Small intestine (tissue), 7 donors: ENCODE measurements around the gene C1orf87. TPM values are rescaled to one million over a fixed set of nuclear protein-coding genes. Genes with fewer than 3 reads are reported as not detected.
A peak's percentile ranks its signal among the peaks of the same experiment; 100 is the strongest.
"Not testable (repeated sequence)": the region's sequence is repeated elsewhere in the genome, so short reads cannot be mapped to it uniquely, and the experiment has no call there.

Experiments
- DNase-seq, 2 donors: peaks; one replicate each; pipeline versions ENCODE4 v3.0.0 to v3.0.0-alpha.2; 2013
- FAIRE-seq: peaks from 2 replicates; lab custom pipeline; 2012; peaks lifted over from hg19 to GRCh38; lab: Jason Lieb, UNC
- H3K27ac ChIP-seq, 3 donors: one replicate each; pipeline ENCODE4 v1.5.1; 2013; ENCODE audit warnings: low read length in 2 of 3, mild to moderate bottlenecking in 2 of 3, control low read depth in 1 of 3, inconsistent platforms in 1 of 3, low read depth in 1 of 3, moderate library complexity in 1 of 3
- H3K27me3 ChIP-seq, 3 donors: one replicate each; pipeline ENCODE4 v1.6.1; 2013; ENCODE audit warnings: low read length in 3 of 3, inconsistent platforms in 1 of 3; ENCODE audit not compliant: control insufficient read depth in 3 of 3, insufficient read depth in 3 of 3
- H3K36me3 ChIP-seq, 3 donors: one replicate each; pipeline ENCODE4 v1.6.1; 2013; ENCODE audit warnings: low read length in 3 of 3, inconsistent platforms in 1 of 3, low read depth in 1 of 3, mild to moderate bottlenecking in 1 of 3, moderate library complexity in 1 of 3; ENCODE audit not compliant: control insufficient read depth in 3 of 3, insufficient read depth in 2 of 3
- H3K4me1 ChIP-seq, 3 donors: one replicate each; pipeline ENCODE4 v1.6.1; 2013; ENCODE audit warnings: low read length in 2 of 3, inconsistent platforms in 1 of 3, low read depth in 1 of 3, mild to moderate bottlenecking in 1 of 3, moderate library complexity in 1 of 3; ENCODE audit not compliant: control insufficient read depth in 3 of 3, insufficient read depth in 2 of 3
- H3K4me3 ChIP-seq, 3 donors: one replicate each; pipeline ENCODE4 v1.5.1; 2013; ENCODE audit warnings: low read length in 3 of 3, control low read depth in 1 of 3, inconsistent platforms in 1 of 3, low read depth in 1 of 3, mild to moderate bottlenecking in 1 of 3, moderate library complexity in 1 of 3
- H3K9me3 ChIP-seq, 2 donors: one replicate each; pipeline ENCODE4 v1.6.1; 2013; ENCODE audit warnings: low read depth in 1 of 2, low read length in 1 of 2; ENCODE audit not compliant: control insufficient read depth in 2 of 2, insufficient read depth in 1 of 2
- WGBS, 3 donors: extraction: QIAGEN DNeasy Blood & Tissue Kit; methylation state at CpG; one replicate each; pipeline ENCODE4 v1.1.7; 2013; 5-methylcytosine and 5-hydroxymethylcytosine counted together
- polyA plus RNA-seq, 4 donors: library from polyadenylated mRNA; stranded (reverse) in 3 of 4; unstranded in 1 of 4; fragments of 200-250 nt in 3 of 4; fragments of 120-200 nt in 1 of 4; gene quantifications; one replicate each; pipeline versions ENCODE4 v1.2.1 to v1.2.3, GENCODE V29; 2013
- donor health status: healthy with polysubstance abuse.
- donor health status: control.
- donor health status: control.
- donor health status: Bipolar disorder and iron deficiency.
- donor health status: healthy.

C1orf87 gene
- polyA plus RNA-seq, 4 donors = not detected

- Histone ChIP-seq H3K9me3 (no peaks in the 10 kb centered on the region), H3K4me1 (no peaks in the 10 kb centered on the region), H3K27ac (no peak overlapping the region), H3K4me3 (no peak overlapping the region), H3K27me3 (peaks cover 0 to 6% (median 0%) of the 10 kb centered on the region in 3 donors), H3K36me3 (no peaks in the 10 kb centered on the region)
- 78 to 90% (median 87%) methylated on average over 2 of the region's 2 CpGs for WGBS, 3 donors
- FAIRE-seq (no peak), DNase-seq (no peak)
Measured at GRCh38 chr1:59978511-59978910, 95.1 kb downstream of the C1orf87 start.

DNA sequence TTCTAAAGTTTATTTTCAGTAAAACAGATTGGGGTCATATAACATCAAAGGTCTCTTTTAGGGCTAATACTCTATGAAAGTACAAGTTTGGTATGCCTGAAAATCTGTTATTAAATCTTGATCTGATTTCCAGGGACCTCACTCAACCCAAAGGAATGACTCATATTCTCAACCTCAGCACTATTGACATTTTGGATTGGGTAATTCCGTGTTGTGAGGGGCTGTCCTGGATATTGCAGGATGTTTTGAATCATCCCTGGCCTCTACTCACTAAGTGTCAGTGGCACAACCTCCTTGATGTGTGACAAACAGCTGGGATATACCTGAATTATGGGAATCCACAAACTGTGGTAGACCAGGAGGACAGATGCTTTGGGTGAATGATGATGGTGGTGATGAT is 95.5 kb downstream of the C1orf87 start:
- Histone ChIP-seq H3K27me3 (peaks cover 0 to 6% (median 2%) of the 10 kb centered on the region in 3 donors), H3K27ac (no peak overlapping the region), H3K4me1 (no peaks in the 10 kb centered on the region), H3K9me3 (no peaks in the 10 kb centered on the region), H3K4me3 (no peak overlapping the region), H3K36me3 (no peaks in the 10 kb centered on the region)
- no peak for FAIRE-seq
- WGBS, 3 donors = 45 to 61% (median 56%) methylated on average over 1 of the region's 1 CpG
- DNase-seq = no peak

GRCh38 chr1:59977075-59977410 is 96.5 kb downstream of the C1orf87 start:
- Histone ChIP-seq H3K27me3 (peaks cover 0 to 6% (median 4%) of the 10 kb centered on the region in 3 donors), H3K27ac (no peak overlapping the region), H3K9me3 (no peaks in the 10 kb centered on the region), H3K4me3 (no peak overlapping the region), H3K36me3 (no peaks in the 10 kb centered on the region), H3K4me1 (no peaks in the 10 kb centered on the region)
- no peak for FAIRE-seq
- no peak for DNase-seq
- 73 to 76% (median 74%) methylated on average over 4 of the region's 4 CpGs for WGBS, 3 donors

DNA sequence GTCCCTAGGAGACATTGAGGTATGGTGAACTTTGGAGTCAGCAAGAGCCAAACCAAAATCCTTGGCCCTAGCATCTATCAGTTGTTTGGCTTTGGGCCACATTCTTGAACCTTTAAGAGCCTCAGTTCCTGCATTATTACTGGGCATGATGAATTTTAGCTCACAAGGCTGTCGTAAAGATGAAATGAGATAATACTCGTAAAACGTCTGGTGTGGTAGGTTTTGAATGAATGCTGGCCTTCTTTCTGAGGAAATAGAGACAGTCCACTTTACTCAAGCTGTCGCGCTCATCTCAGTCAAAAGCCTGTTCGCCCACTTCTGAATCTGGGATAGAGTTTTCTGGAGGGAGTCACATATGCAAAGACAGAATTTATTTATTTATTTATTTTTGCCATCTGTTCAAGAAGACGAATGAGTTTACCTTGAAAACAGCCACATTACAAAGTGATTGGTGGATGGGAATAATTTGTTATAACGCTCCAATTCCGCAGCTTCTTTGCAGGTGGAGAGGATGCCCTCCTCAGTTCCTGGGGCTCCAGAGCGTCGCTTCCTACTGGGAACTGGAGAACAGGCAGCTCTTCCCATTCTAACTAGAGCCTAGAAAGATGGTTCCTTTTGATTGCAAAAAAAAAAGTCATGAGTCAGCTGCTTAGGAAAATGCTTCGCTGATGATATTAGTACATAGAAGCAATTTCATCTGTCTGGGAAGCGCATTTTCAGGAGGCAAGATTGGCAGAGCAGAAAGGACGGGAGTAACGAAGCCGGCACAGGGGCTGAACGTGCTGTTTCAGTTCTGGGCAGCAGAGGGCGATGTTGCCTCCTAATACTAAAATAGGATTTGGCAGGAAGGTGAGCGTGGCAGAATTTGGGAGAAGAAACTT is 97.1 kb downstream of the C1orf87 start:
- Histone ChIP-seq H3K27ac (no peak overlapping the region), H3K4me1 (no peaks in the 10 kb centered on the region), H3K9me3 (no peaks in the 10 kb centered on the region), H3K27me3 (peaks cover 0 to 6% (median 4%) of the 10 kb centered on the region in 3 donors), H3K4me3 (no peak overlapping the region), H3K36me3 (no peaks in the 10 kb centered on the region)
- no peak for FAIRE-seq
- DNase-seq = peak; percentile 45 to 72
- WGBS, 3 donors = 22 to 31% (median 26%) methylated on average over 19 of the region's 19 CpGs

DNA sequence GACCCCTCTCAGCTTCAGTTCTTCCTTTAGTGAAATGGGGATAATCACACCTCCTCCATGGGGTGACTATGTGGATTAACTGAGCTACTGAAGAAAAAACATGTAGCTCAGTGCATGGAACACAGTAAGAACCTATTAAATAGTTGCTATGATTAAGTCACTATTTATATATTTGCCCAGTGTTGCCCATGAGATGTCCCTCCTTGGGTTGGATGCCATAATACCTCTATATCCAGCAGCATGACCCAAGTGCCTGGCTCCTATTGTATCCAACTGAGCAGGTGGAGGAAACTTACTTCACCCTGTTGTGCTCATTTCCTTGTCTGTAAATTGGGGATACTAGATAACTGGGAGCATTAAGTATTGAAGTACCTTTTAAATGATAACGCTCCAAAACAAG is 99.9 kb downstream of the C1orf87 start:
- Histone ChIP-seq H3K36me3 (no peaks in the 10 kb centered on the region), H3K4me3 (no peak overlapping the region), H3K27ac (no peak overlapping the region), H3K9me3 (no peaks in the 10 kb centered on the region), H3K4me1 (no peaks in the 10 kb centered on the region), H3K27me3 (peaks cover 0 to 6% (median 4%) of the 10 kb centered on the region in 3 donors)
- FAIRE-seq = no peak
- 61 to 92% (median 69%) methylated on average over 1 of the region's 1 CpG for WGBS, 3 donors
- DNase-seq = no peak

- 88 to 90% (median 89%) methylated on average over 20 of the region's 20 CpGs for WGBS, 3 donors
- no peak overlapping the region for H3K27ac ChIP-seq
- H3K36me3 ChIP-seq = no peaks in the 10 kb centered on the region
- FAIRE-seq (no peak), DNase-seq (no peak)
- H3K9me3 ChIP-seq = no peaks in the 10 kb centered on the region
- no peak overlapping the region for H3K4me3 ChIP-seq
- H3K27me3 ChIP-seq = peaks cover 0 to 6% (median 4%) of the 10 kb centered on the region in 3 donors
- no peaks in the 10 kb centered on the region for H3K4me1 ChIP-seq
Measured at GRCh38 chr1:59972216-59972927, 101.2 kb downstream of the C1orf87 start.

DNA sequence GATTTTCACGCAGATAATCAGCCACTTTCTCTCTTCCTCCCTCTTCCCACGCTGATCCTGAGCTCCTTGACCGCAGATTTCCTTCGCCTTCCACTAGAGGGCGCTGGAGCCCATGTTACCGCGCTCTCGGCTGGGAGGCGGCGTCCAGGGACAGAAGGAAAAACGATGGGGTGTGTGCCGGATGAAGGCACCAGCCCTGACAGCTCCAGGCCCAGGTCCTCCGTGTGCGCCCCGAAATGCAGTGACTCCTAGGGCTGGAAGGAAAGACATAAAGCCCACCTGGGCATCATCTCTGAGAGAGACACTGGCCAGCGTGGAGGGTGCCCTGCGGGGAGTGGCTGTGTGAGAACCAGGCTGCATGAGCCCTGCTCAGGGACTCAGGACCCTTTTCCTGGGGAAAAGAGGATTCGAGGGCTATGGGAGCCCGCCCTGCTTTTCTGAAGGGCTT is 102.1 kb downstream of the C1orf87 start:
- WGBS, 3 donors = 11 to 16% (median 13%) methylated on average over 19 of the region's 19 CpGs
- Histone ChIP-seq H3K9me3 (no peaks in the 10 kb centered on the region), H3K4me3 (no peak overlapping the region), H3K27me3 (peaks cover 0 to 6% (median 4%) of the 10 kb centered on the region in 3 donors), H3K4me1 (no peaks in the 10 kb centered on the region), H3K36me3 (no peaks in the 10 kb centered on the region), H3K27ac (no peak overlapping the region)
- FAIRE-seq = no peak
- peak; percentile 73 to 82 for DNase-seq

GRCh38 chr1:59969542-59970175 is 103.9 kb downstream of the C1orf87 start:
- not testable (repeated sequence) for H3K27ac ChIP-seq, DNase-seq, H3K4me1 ChIP-seq, FAIRE-seq, H3K4me3 ChIP-seq, H3K36me3 ChIP-seq, H3K27me3 ChIP-seq, H3K9me3 ChIP-seq
- WGBS, 3 donors = 95 to 98% (median 97%) methylated on average over 31 to 42 of the region's 42 CpGs
